ENCODE measurements around the gene CNGB1. TPM values are rescaled to one million over a fixed set of nuclear protein-coding genes. Genes with fewer than 3 reads are reported as not detected.
"Not testable (repeated sequence)": the region's sequence is repeated elsewhere in the genome, so short reads cannot be mapped to it uniquely, and the experiment has no call there.

CNGB1 gene
- total and polyA plus RNA-seq, 8 donors, result 0.03 to 0.43 (median 0.05) TPM; not detected in 3

GRCh38 chr16:57920880-57921229 is 50.1 kb downstream of the CNGB1 start:
- H3K4me3 ChIP-seq, result no peak overlapping the region
- no peaks in the 10 kb centered on the region for H3K36me3 ChIP-seq
- no peak for FAIRE-seq
- no peak for DNase-seq
- no peak for TF ChIP-seq CTCF (IDR thresholded peaks at IDR 0.05)
- no peaks in the 10 kb centered on the region for H3K27me3 ChIP-seq
- intact Hi-C loops (cut with DNase I), result no loop called here
- H3K4me1 ChIP-seq, result no peaks in the 10 kb centered on the region
- no peaks in the 10 kb centered on the region for H3K9me3 ChIP-seq
- H3K27ac ChIP-seq, result no peak overlapping the region
- ATAC-seq, result no peak
- 75 to 77% methylated on average over 2 of the region's 2 CpGs for WGBS, 2 donors

GRCh38 chr16:57920215-57920879 is 50.6 kb downstream of the CNGB1 start:
- Histone ChIP-seq H3K36me3 (no peaks in the 10 kb centered on the region), H3K4me3 (no peak overlapping the region), H3K27ac (no peak overlapping the region), H3K9me3 (no peaks in the 10 kb centered on the region), H3K4me1 (no peaks in the 10 kb centered on the region), H3K27me3 (no peaks in the 10 kb centered on the region)
- WGBS, 2 donors, result 81 to 87% methylated on average over 14 of the region's 14 CpGs
- TF ChIP-seq CTCF (IDR thresholded peaks at IDR 0.05), result no peak
- ATAC-seq, result no peak
- FAIRE-seq, result no peak
- intact Hi-C loops (cut with DNase I), result no loop called here
- no peak for DNase-seq

- no peak for FAIRE-seq
- 84 to 92% methylated on average over 6 of the region's 6 CpGs for WGBS, 2 donors
- H3K4me1 ChIP-seq, result no peaks in the 10 kb centered on the region
- no peak for ATAC-seq
- no peak for TF ChIP-seq CTCF (IDR thresholded peaks at IDR 0.05)
- H3K27ac ChIP-seq, result no peak overlapping the region
- H3K9me3 ChIP-seq, result no peaks in the 10 kb centered on the region
- no peak overlapping the region for H3K4me3 ChIP-seq
- intact Hi-C loops (cut with DNase I), result no loop called here
- no peaks in the 10 kb centered on the region for H3K36me3 ChIP-seq
- no peak for DNase-seq
- no peaks in the 10 kb centered on the region for H3K27me3 ChIP-seq
Measured at GRCh38 chr16:57918994-57919393, 51.9 kb downstream of the CNGB1 start.

- no peak for TF ChIP-seq CTCF (IDR thresholded peaks at IDR 0.05)
- WGBS, 2 donors, result 81 to 87% methylated on average over 3 of the region's 3 CpGs
- Histone ChIP-seq H3K36me3 (no peaks in the 10 kb centered on the region), H3K9me3 (no peaks in the 10 kb centered on the region), H3K4me3 (no peak overlapping the region), H3K27ac (no peak overlapping the region), H3K4me1 (no peaks in the 10 kb centered on the region), H3K27me3 (no peaks in the 10 kb centered on the region)
- DNase-seq (no peak), FAIRE-seq (no peak), ATAC-seq (no peak)
- intact Hi-C loops (cut with DNase I), result no loop called here
Measured at GRCh38 chr16:57918444-57918843, 52.5 kb downstream of the CNGB1 start.

GRCh38 chr16:57917929-57918328 is 53.0 kb downstream of the CNGB1 start:
- H3K27me3 ChIP-seq; ATAC-seq; FAIRE-seq; intact Hi-C loops (cut with DNase I); H3K27ac ChIP-seq; H3K36me3 ChIP-seq; H3K4me3 ChIP-seq; H3K9me3 ChIP-seq; DNase-seq; H3K4me1 ChIP-seq: not testable (repeated sequence)

GRCh38 chr16:57917489-57917888 is 53.4 kb downstream of the CNGB1 start:
- ATAC-seq; FAIRE-seq; H3K27ac ChIP-seq; DNase-seq; H3K9me3 ChIP-seq; H3K4me3 ChIP-seq; H3K4me1 ChIP-seq; H3K36me3 ChIP-seq; intact Hi-C loops (cut with DNase I); H3K27me3 ChIP-seq: not testable (repeated sequence)
- WGBS, 2 donors, result 97 to 100% methylated on average over 2 of the region's 2 CpGs
